H9 (cell line): Measurements from ENCODE around the gene ITSN2. TPM values are rescaled to one million over a fixed set of nuclear protein-coding genes. Genes with fewer than 3 reads are reported as not detected.

Source experiments
- DNase-seq: peaks from one replicate; pipeline ENCODE4 v3.0.0-alpha.2; 2017
- H2AFZ ChIP-seq: one replicate; pipeline ENCODE4 v1.6.1; 2013; ENCODE audit warnings: mild to moderate bottlenecking, low read length, control low read depth, moderate library complexity
- H2AK5ac ChIP-seq: 2 replicates; pipeline ENCODE4 v1.6.1; 2013; ENCODE audit warnings: low read length, control low read depth, mixed read lengths; ENCODE audit not compliant: insufficient read length
- H2BK120ac ChIP-seq: one replicate; pipeline ENCODE4 v1.6.1; 2013; ENCODE audit warnings: low read depth, mild to moderate bottlenecking, low read length, control low read depth, inconsistent platforms; ENCODE audit not compliant: poor library complexity, severe bottlenecking
- H2BK12ac ChIP-seq: 2 replicates; pipeline ENCODE4 v1.6.1; 2013; ENCODE audit warnings: low read length, control low read depth, mixed read lengths, low read depth; ENCODE audit not compliant: insufficient read length
- H2BK15ac ChIP-seq: 2 replicates; pipeline ENCODE4 v1.6.1; 2013; ENCODE audit warnings: low read depth, low read length, control low read depth
- H2BK20ac ChIP-seq: one replicate; pipeline ENCODE4 v1.6.1; 2013; ENCODE audit warnings: low read depth, mild to moderate bottlenecking, low read length, control low read depth, inconsistent platforms; ENCODE audit not compliant: poor library complexity, severe bottlenecking
- H2BK5ac ChIP-seq: 2 replicates; pipeline ENCODE4 v1.6.1; 2013; ENCODE audit warnings: low read length, control low read depth, mixed read lengths; ENCODE audit not compliant: insufficient read length
- H3K14ac ChIP-seq: 2 replicates; pipeline ENCODE4 v1.6.1; 2013; ENCODE audit warnings: low read length, control low read depth; ENCODE audit not compliant: insufficient read depth
- H3K18ac ChIP-seq: 2 replicates; pipeline ENCODE4 v1.6.1; 2013; ENCODE audit warnings: low read depth, mild to moderate bottlenecking, mixed read lengths, low read length, control low read depth; ENCODE audit not compliant: insufficient read length
- H3K23ac ChIP-seq: 2 replicates; pipeline ENCODE4 v1.6.1; 2013; ENCODE audit warnings: low read length, control low read depth, mixed read lengths, low read depth; ENCODE audit not compliant: insufficient read length
- H3K23me2 ChIP-seq: 2 replicates; pipeline ENCODE4 v1.6.1; 2013; ENCODE audit warnings: low read depth, mild to moderate bottlenecking, mixed read lengths, low read length, control low read depth; ENCODE audit not compliant: insufficient read length, poor library complexity, severe bottlenecking
- H3K27ac ChIP-seq: 2 replicates; pipeline ENCODE4 v1.5.1; 2013; ENCODE audit warnings: low read length, control low read depth, mixed read lengths, low read depth; ENCODE audit not compliant: insufficient read length
- H3K27me3 ChIP-seq: 2 replicates; pipeline ENCODE4 v1.6.1; 2013; ENCODE audit warnings: low read length, control low read depth, inconsistent platforms; ENCODE audit not compliant: insufficient read depth
- H3K4ac ChIP-seq: 2 replicates; pipeline ENCODE4 v1.6.1; 2013; ENCODE audit warnings: low read depth, mild to moderate bottlenecking, control low read depth, inconsistent platforms, low read length, moderate library complexity
- H3K4me1 ChIP-seq: 2 replicates; pipeline ENCODE4 v1.6.1; 2013; ENCODE audit warnings: low read length, control low read depth, inconsistent platforms; ENCODE audit not compliant: insufficient read depth
- H3K4me2 ChIP-seq: 2 replicates; pipeline ENCODE4 v1.6.1; 2013; ENCODE audit warnings: low read length, control low read depth, mixed read lengths; ENCODE audit not compliant: insufficient read length, insufficient read depth
- H3K56ac ChIP-seq: 2 replicates; pipeline ENCODE4 v1.6.1; 2013; ENCODE audit warnings: low read depth, mild to moderate bottlenecking, mixed read lengths, low read length, control low read depth; ENCODE audit not compliant: insufficient read length
- H3K79me1 ChIP-seq: 2 replicates; pipeline ENCODE4 v1.6.1; 2013; ENCODE audit warnings: low read depth, mild to moderate bottlenecking, moderate library complexity, low read length, control low read depth, inconsistent platforms; ENCODE audit not compliant: insufficient read depth, poor library complexity, severe bottlenecking
- H3K79me2 ChIP-seq: 2 replicates; pipeline ENCODE4 v1.6.1; 2013; ENCODE audit warnings: low read length, control low read depth, inconsistent platforms; ENCODE audit not compliant: insufficient read depth
- H3K9ac ChIP-seq: 2 replicates; pipeline ENCODE4 v1.6.1; 2013; ENCODE audit warnings: low read length, control low read depth, mixed read lengths; ENCODE audit not compliant: insufficient read length; ENCODE audit errors: extremely low read depth
- H3K9me3 ChIP-seq: one replicate; pipeline ENCODE4 v1.6.1; 2013; ENCODE audit warnings: low read depth, low read length, inconsistent platforms; ENCODE audit not compliant: control insufficient read depth
- H3T11ph ChIP-seq: one replicate; pipeline ENCODE4 v1.6.1; 2013; ENCODE audit warnings: mild to moderate bottlenecking, low read length, control low read depth, inconsistent platforms
- H4K20me1 ChIP-seq: one replicate; pipeline ENCODE4 v1.6.1; 2013; ENCODE audit not compliant: control insufficient read depth, insufficient read length, insufficient read depth
- H4K5ac ChIP-seq: 2 replicates; pipeline ENCODE4 v1.6.1; 2013; ENCODE audit warnings: low read depth, mild to moderate bottlenecking, mixed read lengths, low read length, control low read depth; ENCODE audit not compliant: insufficient read length
- H4K8ac ChIP-seq: replicated peaks from 2 replicates; pipeline ENCODE4 v1.6.1; 2013; ENCODE audit warnings: low read length, control low read depth, mixed read lengths, low read depth; ENCODE audit not compliant: insufficient read length
- H4K91ac ChIP-seq: 2 replicates; pipeline ENCODE4 v1.6.1; 2013; ENCODE audit warnings: low read depth, mild to moderate bottlenecking, moderate library complexity, mixed read lengths, low read length, control low read depth; ENCODE audit not compliant: insufficient read length
- H3K27ac Mint-ChIP-seq, 3 experiments: 2 replicates in 2 of 3; 3 replicates in 1 of 3; pipeline ENCODE4 v1.8.0; 2020 to 2021; ENCODE audit warnings: mixed read lengths in 3 of 3, mild to moderate bottlenecking in 1 of 3, moderate library complexity in 1 of 3
- H3K27me3 Mint-ChIP-seq: 2 replicates; pipeline ENCODE4 v1.8.0; 2021; ENCODE audit warnings: low read depth, mild to moderate bottlenecking, moderate library complexity, mixed read lengths
- H3K36me3 Mint-ChIP-seq, 3 experiments: 2 replicates in 2 of 3; 3 replicates in 1 of 3; pipeline ENCODE4 v1.8.0; 2020 to 2021; ENCODE audit warnings: low read depth in 3 of 3, mixed read lengths in 3 of 3; ENCODE audit not compliant: insufficient read depth in 1 of 3
- H3K4me1 Mint-ChIP-seq, 2 experiments: 2 replicates each; pipeline ENCODE4 v1.8.0; 2020; ENCODE audit warnings: mixed read lengths in 2 of 2
- H3K4me3 Mint-ChIP-seq, 2 experiments: 2 replicates in 1 of 2; 3 replicates in 1 of 2; pipeline ENCODE4 v1.8.0; 2020 to 2021; ENCODE audit warnings: mild to moderate bottlenecking in 2 of 2, mixed read lengths in 2 of 2, moderate library complexity in 1 of 2
- H3K9me3 Mint-ChIP-seq, 2 experiments: 2 replicates in 1 of 2; 3 replicates in 1 of 2; pipeline ENCODE4 v1.8.0; 2020; ENCODE audit warnings: mild to moderate bottlenecking in 2 of 2, mixed read lengths in 2 of 2, moderate library complexity in 1 of 2
- WGBS: extraction: QIAGEN DNeasy Blood & Tissue Kit; methylation state at CpG from one replicate; pipeline ENCODE4 v1.1.7; 2013; ENCODE audit warnings: missing lambda C conversion rate, low lambda C conversion rate, mixed read lengths; ENCODE audit not compliant: insufficient read length; ENCODE audit errors: extremely low coverage; 5-methylcytosine and 5-hydroxymethylcytosine counted together
- total RNA-seq: library from RNA; stranded (reverse); gene quantifications from 2 replicates; pipeline ENCODE4 v1.2.1, GENCODE V29; 2021
- TF ChIP-seq, protein P1 (sequence below): fragments of 200-600 bp; sonication (generic); conservative IDR thresholded peaks from 3 replicates; pipeline ENCODE4 v1.8.0; 2021; ENCODE audit warnings: antibody characterized with exemption, mild to moderate bottlenecking

ITSN2 gene
- total RNA-seq, 1 experiment from 2014 or later = 17.0 TPM

DNA sequence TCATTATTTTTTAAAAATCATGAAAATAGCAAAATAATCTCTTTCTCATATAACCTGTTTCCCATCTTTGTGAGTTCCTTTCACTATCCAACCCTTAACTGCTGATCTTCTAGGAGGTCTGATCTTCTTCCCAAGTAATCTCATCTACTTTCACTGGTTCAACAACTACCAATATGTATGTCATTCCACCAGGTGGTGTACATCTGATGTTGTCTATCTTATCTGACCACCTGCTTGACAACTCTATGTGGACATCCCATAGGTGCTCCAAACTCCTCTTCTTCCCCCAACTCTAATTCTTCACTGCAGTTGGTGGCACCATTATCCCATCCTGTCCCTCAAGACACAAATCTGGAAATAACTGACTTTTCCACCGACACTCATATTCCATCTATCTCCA is 123.0 kb downstream of the ITSN2 start:
- no peaks in the 10 kb centered on the region for H3K27me3 ChIP-seq
- H2AK5ac ChIP-seq = no peak overlapping the region
- H3K9me3 Mint-ChIP-seq = no peaks in the 10 kb centered on the region
- no peak overlapping the region for H3K23ac ChIP-seq
- H2BK20ac ChIP-seq = no peak overlapping the region
- WGBS = no CpG with 5 or more reads among the region's 1 CpG
- H3K4ac ChIP-seq = no peak overlapping the region
- no peaks in the 10 kb centered on the region for H3K36me3 Mint-ChIP-seq
- no peak overlapping the region for H2AFZ ChIP-seq
- no peak overlapping the region for H3K4me2 ChIP-seq
- no peak overlapping the region for H3K27ac Mint-ChIP-seq
- H3K4me1 Mint-ChIP-seq = peaks cover 2 to 3% of the 10 kb centered on the region in 2 experiments
- H3K27ac ChIP-seq = no peak overlapping the region
- H2BK15ac ChIP-seq = no peak overlapping the region
- H2BK12ac ChIP-seq = no peak overlapping the region
- H4K8ac ChIP-seq = no peak overlapping the region
- H3K23me2 ChIP-seq = no peaks in the 10 kb centered on the region
- DNase-seq = no peak
- no peaks in the 10 kb centered on the region for H3K9me3 ChIP-seq
- TF ChIP-seq, protein P1, sequence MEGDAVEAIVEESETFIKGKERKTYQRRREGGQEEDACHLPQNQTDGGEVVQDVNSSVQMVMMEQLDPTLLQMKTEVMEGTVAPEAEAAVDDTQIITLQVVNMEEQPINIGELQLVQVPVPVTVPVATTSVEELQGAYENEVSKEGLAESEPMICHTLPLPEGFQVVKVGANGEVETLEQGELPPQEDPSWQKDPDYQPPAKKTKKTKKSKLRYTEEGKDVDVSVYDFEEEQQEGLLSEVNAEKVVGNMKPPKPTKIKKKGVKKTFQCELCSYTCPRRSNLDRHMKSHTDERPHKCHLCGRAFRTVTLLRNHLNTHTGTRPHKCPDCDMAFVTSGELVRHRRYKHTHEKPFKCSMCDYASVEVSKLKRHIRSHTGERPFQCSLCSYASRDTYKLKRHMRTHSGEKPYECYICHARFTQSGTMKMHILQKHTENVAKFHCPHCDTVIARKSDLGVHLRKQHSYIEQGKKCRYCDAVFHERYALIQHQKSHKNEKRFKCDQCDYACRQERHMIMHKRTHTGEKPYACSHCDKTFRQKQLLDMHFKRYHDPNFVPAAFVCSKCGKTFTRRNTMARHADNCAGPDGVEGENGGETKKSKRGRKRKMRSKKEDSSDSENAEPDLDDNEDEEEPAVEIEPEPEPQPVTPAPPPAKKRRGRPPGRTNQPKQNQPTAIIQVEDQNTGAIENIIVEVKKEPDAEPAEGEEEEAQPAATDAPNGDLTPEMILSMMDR = no peak
- H4K5ac ChIP-seq = no peak overlapping the region
- H4K91ac ChIP-seq = no peak overlapping the region
- H3K18ac ChIP-seq = no peak overlapping the region
- H3K27me3 Mint-ChIP-seq = no peaks in the 10 kb centered on the region
- H3K56ac ChIP-seq = no peak overlapping the region
- no peaks in the 10 kb centered on the region for H4K20me1 ChIP-seq
- no peak overlapping the region for H3K9ac ChIP-seq
- H2BK120ac ChIP-seq = no peak overlapping the region
- no peaks in the 10 kb centered on the region for H3K79me1 ChIP-seq
- H3K14ac ChIP-seq = no peak overlapping the region
- no peaks in the 10 kb centered on the region for H3K79me2 ChIP-seq
- H3K4me3 Mint-ChIP-seq = no peak overlapping the region
- H3K4me1 ChIP-seq = no peaks in the 10 kb centered on the region
- no peak overlapping the region for H2BK5ac ChIP-seq
- H3T11ph ChIP-seq = no peak overlapping the region
